B cell (primary cell): ENCODE results near the gene SLF2. TPM values are rescaled to one million over a fixed set of nuclear protein-coding genes. Genes with fewer than 3 reads are reported as not detected.

ENCODE experiments used
- ATAC-seq: fragments of 200-7000 bp; cut with Tn5 transposase; one replicate; pipeline ENCODE4 v1.10.0; 2021; ENCODE audit warnings: low read depth, mild to moderate bottlenecking, moderate number of reproducible peaks, moderate library complexity
- CTCF ChIA-PET: fragments of 350-600 bp; sonication (Branson Sonifier 250); formaldehyde crosslinking; loops from one replicate; lab custom pipeline; 2021; ENCODE audit warnings: antibody characterized with exemption, inconsistent platforms; lab: Charles Lee
- POLR2A ChIA-PET: fragments of 350-600 bp; sonication (Branson Sonifier 250); formaldehyde crosslinking; loops from one replicate; lab custom pipeline; 2021; ENCODE audit warnings: antibody characterized with exemption; lab: Charles Lee
- DNase-seq: peaks from one replicate; pipeline ENCODE4 v3.0.0; 2013
- H2AFZ ChIP-seq: 2 replicates; pipeline ENCODE4 v1.6.1; 2012; ENCODE audit warnings: mild to moderate bottlenecking, low read depth, low read length; ENCODE audit not compliant: insufficient read depth, poor library complexity, severe bottlenecking
- H3K27ac ChIP-seq, 2 donors: 1 replicate in 1 of 2; 2 replicates in 1 of 2; pipeline ENCODE4 v1.5.1; 2012 to 2013; ENCODE audit warnings: low read length in 2 of 2, mild to moderate bottlenecking in 2 of 2, moderate library complexity in 1 of 2
- H3K27me3 ChIP-seq, 4 experiments: fragments of 200-600 bp in 1 of 4; sonication (generic) in 1 of 4; replicated peaks in 1 of 4; 1 replicate in 2 of 4; 2 replicates in 2 of 4; pipeline versions ENCODE4 v1.6.1 to v1.7.0; 2013 to 2016; ENCODE audit warnings: low read length in 3 of 4, mild to moderate bottlenecking in 2 of 4, mixed read lengths in 1 of 4, moderate library complexity in 1 of 4; ENCODE audit not compliant: insufficient read depth in 4 of 4, control insufficient read depth in 3 of 4; ENCODE audit errors: control extremely low read depth in 1 of 4
- H3K36me3 ChIP-seq, 2 experiments: replicated peaks in 1 of 2; 1 replicate in 1 of 2; 2 replicates in 1 of 2; pipeline versions ENCODE4 v1.6.1 to v1.7.1; 2013; ENCODE audit warnings: low read length in 1 of 2; ENCODE audit not compliant: insufficient read depth in 2 of 2, control insufficient read depth in 1 of 2; ENCODE audit errors: control extremely low read depth in 1 of 2, extremely low read depth in 1 of 2
- H3K4me1 ChIP-seq, 2 donors: fragments of 200-600 bp in 1 of 2; sonication (generic) in 1 of 2; 1 replicate in 1 of 2; 2 replicates in 1 of 2; pipeline versions ENCODE4 v1.5.1 to v1.6.1; 2013 to 2017; ENCODE audit warnings: low read length in 2 of 2; ENCODE audit not compliant: control insufficient read depth in 2 of 2, insufficient read depth in 2 of 2
- H3K4me2 ChIP-seq: replicated peaks from 2 replicates; pipeline ENCODE3; 2012; ENCODE audit warnings: mild to moderate bottlenecking, low read depth, low read length; ENCODE audit not compliant: poor library complexity, severe bottlenecking
- H3K4me3 ChIP-seq, 5 experiments: fragments of 200-600 bp in 1 of 5; sonication (generic) in 1 of 5; 1 replicate in 3 of 5; 2 replicates in 2 of 5; pipeline versions ENCODE4 v1.5.1 to v1.7.0; 2011 to 2016; ENCODE audit warnings: low read length in 4 of 5, mild to moderate bottlenecking in 4 of 5, low read depth in 2 of 5, control low read depth in 1 of 5, moderate library complexity in 1 of 5; ENCODE audit not compliant: insufficient read depth in 1 of 5; ENCODE audit errors: control extremely low read depth in 1 of 5, extremely low read depth in 1 of 5
- H3K79me2 ChIP-seq: fragments of 200-600 bp; sonication (generic); one replicate; pipeline ENCODE4 v1.6.0; 2016; ENCODE audit warnings: low read length; ENCODE audit not compliant: control insufficient read depth, insufficient read depth
- H3K9ac ChIP-seq: fragments of 200-600 bp; sonication (generic); 2 replicates; pipeline ENCODE4 v1.6.1; 2017; ENCODE audit warnings: mild to moderate bottlenecking, low read length, moderate library complexity
- H3K9me3 ChIP-seq, 3 donors: one replicate each; pipeline versions ENCODE4 v1.6.1 to v1.7.1; 2013; ENCODE audit warnings: low read length in 2 of 3; ENCODE audit not compliant: control insufficient read depth in 2 of 3, insufficient read depth in 1 of 3; ENCODE audit errors: control extremely low read depth in 1 of 3
- H4K20me1 ChIP-seq: 2 replicates; pipeline ENCODE4 v1.6.0; 2012; ENCODE audit warnings: mild to moderate bottlenecking, low read length; ENCODE audit not compliant: insufficient read depth, control insufficient read depth, poor library complexity, severe bottlenecking
- H3K27ac Mint-ChIP-seq: one replicate; pipeline ENCODE4 v1.8.0; 2021; ENCODE audit warnings: mixed read lengths
- H3K27me3 Mint-ChIP-seq: one replicate; pipeline ENCODE4 v1.8.0; 2021; ENCODE audit warnings: mixed read lengths
- H3K4me1 Mint-ChIP-seq: one replicate; pipeline ENCODE4 v1.8.0; 2021; ENCODE audit warnings: mixed read lengths
- H3K4me3 Mint-ChIP-seq: one replicate; pipeline ENCODE4 v1.8.0; 2021; ENCODE audit warnings: mixed read lengths
- H3K9me3 Mint-ChIP-seq: one replicate; pipeline ENCODE4 v1.8.0; 2022; ENCODE audit warnings: mixed read lengths; ENCODE audit not compliant: insufficient read depth
- EZH2 ChIP-seq: IDR thresholded peaks from 2 replicates; pipeline ENCODE4 v1.6.1; 2012; ENCODE audit warnings: borderline replicate concordance, low read depth, mild to moderate bottlenecking, moderate library complexity, low read length; ENCODE audit not compliant: insufficient read depth, poor library complexity, severe bottlenecking
- WGBS: methylation state at CpG from one replicate; pipeline ENCODE4 v1.1.5; 2013; ENCODE audit warnings: missing lambda C conversion rate; ENCODE audit not compliant: insufficient coverage; 5-methylcytosine and 5-hydroxymethylcytosine counted together
- intact Hi-C: fragments of 100-400 bp; cut with micrococcal nuclease; formaldehyde crosslinking; loops from one replicate; pipeline ENCODE4 v1.10.0; 2022
- polyA plus RNA-seq: library from polyadenylated mRNA; depleted of rRNA; stranded (reverse); fragments of >200 nt; gene quantifications from 2 replicates; pipeline ENCODE4 v1.2.3, GENCODE V29; 2012
- total RNA-seq, 2 donors: library from RNA; stranded (reverse); fragments of 120-200 nt in 1 of 2; gene quantifications; 1 replicate in 1 of 2; 2 replicates in 1 of 2; pipeline versions ENCODE4 v1.2.3 to v1.2.4, GENCODE V29; 2013 to 2022
- TF ChIP-seq, protein P1 (sequence below): fragments of 200-600 bp; IDR thresholded peaks from one replicate; pipeline ENCODE4 v1.8.0; 2022; ENCODE audit warnings: antibody characterized with exemption, mild to moderate bottlenecking

SLF2 gene
- total and polyA plus RNA-seq, 2 donors (not counting 1 experiment from before 2014, with no cell fraction given) = 11.8 to 65.6 TPM

GRCh38 chr10:100988166-100988565 lies 75.4 kb downstream of the SLF2 start:
- Histone ChIP-seq H3K4me1 (peaks cover 18 to 28% of the 10 kb centered on the region in 2 donors), H3K9ac (peak overlapping the region; percentile 77), H4K20me1 (peaks cover 22% of the 10 kb centered on the region), H3K4me2 (peak overlapping the region; percentile 82), H2AFZ (peak overlapping the region; percentile 98), H3K79me2 (peaks cover 47% of the 10 kb centered on the region), H3K36me3 (peaks cover 0 to 30% of the 10 kb centered on the region in 2 experiments), H3K9me3 (no peaks in the 10 kb centered on the region), H3K27me3 (no peaks in the 10 kb centered on the region), H3K4me3 (peak overlapping the region; percentile 68 to 95 (median 94)), H3K27ac (no peak overlapping the region)
- intact Hi-C loops = no loop called here
- Mint-ChIP-seq H3K4me3 (peak overlapping the region; percentile 97), H3K27ac (no peak overlapping the region), H3K27me3 (no peaks in the 10 kb centered on the region), H3K9me3 (no peaks in the 10 kb centered on the region), H3K4me1 (peaks cover 36% of the 10 kb centered on the region)
- TF ChIP-seq, protein P1, sequence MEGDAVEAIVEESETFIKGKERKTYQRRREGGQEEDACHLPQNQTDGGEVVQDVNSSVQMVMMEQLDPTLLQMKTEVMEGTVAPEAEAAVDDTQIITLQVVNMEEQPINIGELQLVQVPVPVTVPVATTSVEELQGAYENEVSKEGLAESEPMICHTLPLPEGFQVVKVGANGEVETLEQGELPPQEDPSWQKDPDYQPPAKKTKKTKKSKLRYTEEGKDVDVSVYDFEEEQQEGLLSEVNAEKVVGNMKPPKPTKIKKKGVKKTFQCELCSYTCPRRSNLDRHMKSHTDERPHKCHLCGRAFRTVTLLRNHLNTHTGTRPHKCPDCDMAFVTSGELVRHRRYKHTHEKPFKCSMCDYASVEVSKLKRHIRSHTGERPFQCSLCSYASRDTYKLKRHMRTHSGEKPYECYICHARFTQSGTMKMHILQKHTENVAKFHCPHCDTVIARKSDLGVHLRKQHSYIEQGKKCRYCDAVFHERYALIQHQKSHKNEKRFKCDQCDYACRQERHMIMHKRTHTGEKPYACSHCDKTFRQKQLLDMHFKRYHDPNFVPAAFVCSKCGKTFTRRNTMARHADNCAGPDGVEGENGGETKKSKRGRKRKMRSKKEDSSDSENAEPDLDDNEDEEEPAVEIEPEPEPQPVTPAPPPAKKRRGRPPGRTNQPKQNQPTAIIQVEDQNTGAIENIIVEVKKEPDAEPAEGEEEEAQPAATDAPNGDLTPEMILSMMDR = no peak
- no peak for TF ChIP-seq EZH2
- DNase-seq (no peak), ATAC-seq (no peak)
- ChIA-PET POLR2A (interaction anchor here (2.4 kb wide), 1 partner anchor 9 kb away, joined by 15 read pairs; no protein-coding TSS in a partner anchor), CTCF (interaction anchor here (0.7 to 5.6 kb wide), 6 partner anchors 9 to 72 kb away, joined by 3 to 49 read pairs (median 5); partner anchors contain the start of gene LZTS2)
- 77% methylated on average over 10 of the region's 10 CpGs for WGBS

DNA sequence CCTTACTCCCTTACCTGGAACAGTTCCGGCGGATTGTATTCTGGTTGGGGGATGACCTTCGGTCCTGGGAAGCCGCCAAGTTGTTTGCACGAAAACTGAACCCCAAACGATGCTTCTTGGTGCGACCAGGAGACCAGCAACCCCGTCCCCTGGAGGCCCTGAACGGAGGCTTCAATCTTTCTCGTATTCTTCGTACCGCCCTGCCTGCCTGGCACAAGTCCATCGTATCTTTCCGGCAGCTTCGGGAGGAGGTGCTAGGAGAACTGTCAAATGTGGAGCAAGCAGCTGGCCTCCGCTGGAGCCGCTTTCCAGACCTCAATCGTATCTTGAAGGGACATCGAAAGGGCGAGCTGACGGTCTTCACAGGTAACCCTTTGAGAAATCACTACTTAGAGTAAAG lies 76.3 kb downstream of the SLF2 start:
- H3K27ac ChIP-seq = no peak overlapping the region
- intact Hi-C loops = no loop called here
- DNase-seq = no peak
- no peaks in the 10 kb centered on the region for H3K27me3 ChIP-seq
- peaks cover 36% of the 10 kb centered on the region for H3K4me1 Mint-ChIP-seq
- H3K9ac ChIP-seq = no peak overlapping the region
- WGBS = 97% methylated on average over 16 of the region's 21 CpGs
- peaks cover 22% of the 10 kb centered on the region for H4K20me1 ChIP-seq
- no peak overlapping the region for H3K27ac Mint-ChIP-seq
- H3K27me3 Mint-ChIP-seq = no peaks in the 10 kb centered on the region
- POLR2A ChIA-PET = no interaction called here
- peaks cover 0 to 30% of the 10 kb centered on the region in 2 experiments for H3K36me3 ChIP-seq
- peaks cover 47% of the 10 kb centered on the region for H3K79me2 ChIP-seq
- H3K4me3 ChIP-seq = no peak overlapping the region
- peak overlapping the region; percentile 82 for H3K4me2 ChIP-seq
- peaks cover 18 to 28% of the 10 kb centered on the region in 2 donors for H3K4me1 ChIP-seq
- no peaks in the 10 kb centered on the region for H3K9me3 ChIP-seq
- H3K4me3 Mint-ChIP-seq = no peak overlapping the region
- CTCF ChIA-PET = interaction anchor here (0.7 to 5.6 kb wide), 6 partner anchors 8 to 71 kb away, joined by 3 to 49 read pairs (median 6); partner anchors contain the start of gene LZTS2
- H2AFZ ChIP-seq = no peak overlapping the region
- TF ChIP-seq, protein P1 = no peak
- TF ChIP-seq EZH2 = no peak
- no peak for ATAC-seq
- no peaks in the 10 kb centered on the region for H3K9me3 Mint-ChIP-seq
